K562 (cell line): ENCODE results near the gene ANO8. TPM values are rescaled to one million over a fixed set of nuclear protein-coding genes. Genes with fewer than 3 reads are reported as not detected.
A peak's percentile ranks its signal among the peaks of the same experiment; 100 is the strongest.

Source experiments
- ATF1 ChIP-seq, 2 experiments: fragments of 450-650 bp in 1 of 2; IDR thresholded peaks; 2 replicates each; pipeline ENCODE4 v1.6.1; 2016; ENCODE audit warnings: missing compliant biosample characterization in 1 of 2, missing genetic modification characterization in 1 of 2
- BRD4 ChIP-seq: fragments of 200-600 bp; sonication (generic); IDR thresholded peaks from 2 replicates; pipeline ENCODE4 v1.6.1; 2017; ENCODE audit warnings: inconsistent platforms
- C11orf30 ChIP-seq: fragments of 450-650 bp; IDR thresholded peaks from 2 replicates; pipeline ENCODE4 v1.6.1; 2016; ENCODE audit warnings: low read depth, mild to moderate bottlenecking
- CTBP1 ChIP-seq: fragments of 450-650 bp; IDR thresholded peaks from 2 replicates; pipeline ENCODE4 v1.6.1; 2016; ENCODE audit warnings: borderline replicate concordance
- EHMT2 ChIP-seq: fragments of 450-650 bp; IDR thresholded peaks from 2 replicates; pipeline ENCODE4 v1.6.1; 2018; ENCODE audit warnings: antibody characterized with exemption
- PHF20 ChIP-seq: fragments of 450-650 bp; IDR thresholded peaks from 2 replicates; pipeline ENCODE4 v1.6.1; 2018; ENCODE audit not compliant: partially characterized antibody
- SIRT6 ChIP-seq: IDR thresholded peaks from one replicate; pipeline ENCODE4 v1.6.1; 2012; ENCODE audit warnings: low read depth, mild to moderate bottlenecking, control low read depth, inconsistent platforms, low read length, moderate library complexity
- SMAD3 ChIP-seq: fragments of 450-650 bp; formaldehyde crosslinking; conservative IDR thresholded peaks from 2 replicates; pipeline ENCODE4 v1.4.0; 2020; ENCODE audit warnings: mild to moderate bottlenecking
- SNRNP70 ChIP-seq: fragments of 200-400 bp; formaldehyde crosslinking; optimal IDR thresholded peaks from 2 replicates; pipeline ENCODE3; 2017; ENCODE audit warnings: low read depth, low read length
- SRF ChIP-seq, 2 experiments: fragments of 250-450, 450-650 bp in 1 of 2; sonication (Bioruptor Pico) in 1 of 2; sonication (generic) in 1 of 2; formaldehyde crosslinking; IDR thresholded peaks; 2 replicates each; pipeline versions ENCODE4 v1.5.0 to v1.5.1; 2020 to 2022; ENCODE audit warnings: mild to moderate bottlenecking in 1 of 2, missing genetic modification reagents in 1 of 2
- THRA ChIP-seq: fragments of 450-650 bp; IDR thresholded peaks from 2 replicates; pipeline ENCODE4 v1.6.1; 2017; ENCODE audit warnings: mild to moderate bottlenecking, moderate library complexity
- U2AF2 ChIP-seq: fragments of 200-400 bp; formaldehyde crosslinking; optimal IDR thresholded peaks from 2 replicates; pipeline ENCODE3; 2017; ENCODE audit warnings: low read depth, mild to moderate bottlenecking, low read length
- ZBTB1 ChIP-seq: sonication (generic); formaldehyde crosslinking; IDR thresholded peaks from 2 replicates; pipeline ENCODE4 v1.8.1; 2023; ENCODE audit warnings: missing genetic modification reagents, low read depth, mild to moderate bottlenecking, borderline replicate concordance
- ZBTB2 ChIP-seq: fragments of 450-650 bp; IDR thresholded peaks from 2 replicates; pipeline ENCODE4 v1.6.1; 2016; ENCODE audit warnings: antibody characterized with exemption
- ZKSCAN8 ChIP-seq: fragments of 200-800 bp; sonication (Bioruptor generic); IDR thresholded peaks from 2 replicates; pipeline ENCODE4 v1.6.1; 2016; ENCODE audit warnings: missing genetic modification characterization, missing compliant biosample characterization
- ZNF408 ChIP-seq: fragments of 250-450 bp; sonication (Bioruptor Pico); IDR thresholded peaks from 2 replicates; pipeline ENCODE4 v1.4.0; 2020; ENCODE audit warnings: low read depth, mild to moderate bottlenecking, moderate library complexity
- ZSCAN29 ChIP-seq: fragments of 450-650 bp; IDR thresholded peaks from 2 replicates; pipeline ENCODE4 v1.6.1; 2017
- polyA plus RNA-seq, 8 experiments: library from polyadenylated mRNA; depleted of rRNA in 4 of 8; stranded (reverse) in 5 of 8; unstranded in 3 of 8; fragments of >200 nt; fragmentation: Nextera tagmentation in 2 of 8; fragmentation: Illumina TruSeq in 1 of 8; extraction: Ambion mirVana in 2 of 8; extraction: Trizol in 1 of 8; gene quantifications; 2 replicates each; pipeline versions ENCODE4 v1.2.1 to v1.2.3, GENCODE V29; 2011 to 2014; ENCODE audit warnings: inconsistent platforms in 1 of 8, missing spikeins in 1 of 8
- total RNA-seq, 7 experiments: library from RNA; depleted of rRNA in 6 of 7; stranded (reverse); fragments of >200 nt in 6 of 7; fragmentation: Illumina TruSeq in 2 of 7; extraction: Trizol in 2 of 7; gene quantifications; 2 replicates each; pipeline versions ENCODE4 v1.2.1 to v1.2.3, GENCODE V29; 2011 to 2021; ENCODE audit warnings: low replicate concordance in 1 of 7
- TF ChIP-seq, protein P1 (sequence below): fragments of 450-650 bp; IDR thresholded peaks from 2 replicates; pipeline ENCODE4 v1.6.1; 2017; ENCODE audit warnings: antibody characterized with exemption

Gene ANO8
- total and polyA plus RNA-seq, 9 of the 15 experiments (the other 6 are each of a cell fraction or from before 2014, with no cell fraction given), result 0.07 to 7.6 (median 2.3) TPM; not detected in 1

GRCh38 chr19:17303167-17303939 lies 31.3 kb downstream of the ANO8 start, which contains the start of gene ABHD8 (continued):
- TF ChIP-seq BRD4 (no peak), ZBTB1 (CRISPR knock-in tag) (peak; percentile 48; the same call in 1 of the 2 replicates), SIRT6 (no peak), EHMT2 (no peak), C11orf30 (no peak), SRF (CRISPR knock-in tag; IDR thresholded peaks at IDR 0.05) (no peak; a peak in 1 of 4 replicates), SNRNP70 (no peak), ATF1 (CRISPR knock-in tag; IDR thresholded peaks at IDR 0.05) (peak; percentile 26; the same call in 1 of the 2 replicates), ATF1 (tag; IDR thresholded peaks at IDR 0.05) (peak; percentile 82), SMAD3 (CRISPR knock-in tag) (no peak), ZNF408 (CRISPR knock-in tag) (no peak), ZBTB2 (no peak), U2AF2 (no peak), ZSCAN29 (peak; percentile 99), ZKSCAN8 (CRISPR knock-in tag) (no peak), PHF20 (peak; percentile 37), CTBP1 (peak; percentile 85), THRA (no peak)
- TF ChIP-seq, protein P1, sequence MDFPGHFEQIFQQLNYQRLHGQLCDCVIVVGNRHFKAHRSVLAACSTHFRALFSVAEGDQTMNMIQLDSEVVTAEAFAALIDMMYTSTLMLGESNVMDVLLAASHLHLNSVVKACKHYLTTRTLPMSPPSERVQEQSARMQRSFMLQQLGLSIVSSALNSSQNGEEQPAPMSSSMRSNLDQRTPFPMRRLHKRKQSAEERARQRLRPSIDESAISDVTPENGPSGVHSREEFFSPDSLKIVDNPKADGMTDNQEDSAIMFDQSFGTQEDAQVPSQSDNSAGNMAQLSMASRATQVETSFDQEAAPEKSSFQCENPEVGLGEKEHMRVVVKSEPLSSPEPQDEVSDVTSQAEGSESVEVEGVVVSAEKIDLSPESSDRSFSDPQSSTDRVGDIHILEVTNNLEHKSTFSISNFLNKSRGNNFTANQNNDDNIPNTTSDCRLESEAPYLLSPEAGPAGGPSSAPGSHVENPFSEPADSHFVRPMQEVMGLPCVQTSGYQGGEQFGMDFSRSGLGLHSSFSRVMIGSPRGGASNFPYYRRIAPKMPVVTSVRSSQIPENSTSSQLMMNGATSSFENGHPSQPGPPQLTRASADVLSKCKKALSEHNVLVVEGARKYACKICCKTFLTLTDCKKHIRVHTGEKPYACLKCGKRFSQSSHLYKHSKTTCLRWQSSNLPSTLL, result no peak
